ENCODE data around the gene ADAMTSL3. TPM values are rescaled to one million over a fixed set of nuclear protein-coding genes. Genes with fewer than 3 reads are reported as not detected.
A peak's percentile ranks its signal among the peaks of the same experiment; 100 is the strongest.

The ADAMTSL3 gene
- total and polyA plus RNA-seq, 2 donors (not counting 1 experiment from before 2014, with no cell fraction given): 0.14 to 0.17 TPM

DNA sequence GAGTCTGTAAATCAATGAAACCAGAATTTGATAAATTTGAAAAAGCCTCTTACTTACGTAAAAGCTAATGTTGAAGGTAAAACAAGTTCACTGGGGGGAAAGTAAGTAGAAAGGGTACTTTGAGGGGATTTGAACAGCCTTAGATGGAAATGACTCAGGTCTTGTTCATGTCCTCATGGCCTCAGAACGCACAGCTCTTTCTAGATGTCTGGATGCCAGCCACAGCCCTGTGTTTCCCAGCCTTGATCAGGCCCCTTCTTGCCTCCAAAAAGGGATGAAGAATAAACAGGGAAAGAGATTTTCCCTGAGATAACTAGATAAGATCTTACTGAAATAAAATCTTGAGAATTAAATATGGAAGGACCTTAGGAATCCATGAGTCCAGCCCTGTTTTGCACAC, 344.6 kb downstream of the ADAMTSL3 start:
- no peaks in the 10 kb centered on the region for H3K27me3 ChIP-seq (ENCODE audit: control insufficient read depth, insufficient read depth, low read length)
- no peaks in the 10 kb centered on the region for H3K79me2 ChIP-seq (ENCODE audit: control insufficient read depth, insufficient read depth, low read length)
- TF ChIP-seq, protein P1, sequence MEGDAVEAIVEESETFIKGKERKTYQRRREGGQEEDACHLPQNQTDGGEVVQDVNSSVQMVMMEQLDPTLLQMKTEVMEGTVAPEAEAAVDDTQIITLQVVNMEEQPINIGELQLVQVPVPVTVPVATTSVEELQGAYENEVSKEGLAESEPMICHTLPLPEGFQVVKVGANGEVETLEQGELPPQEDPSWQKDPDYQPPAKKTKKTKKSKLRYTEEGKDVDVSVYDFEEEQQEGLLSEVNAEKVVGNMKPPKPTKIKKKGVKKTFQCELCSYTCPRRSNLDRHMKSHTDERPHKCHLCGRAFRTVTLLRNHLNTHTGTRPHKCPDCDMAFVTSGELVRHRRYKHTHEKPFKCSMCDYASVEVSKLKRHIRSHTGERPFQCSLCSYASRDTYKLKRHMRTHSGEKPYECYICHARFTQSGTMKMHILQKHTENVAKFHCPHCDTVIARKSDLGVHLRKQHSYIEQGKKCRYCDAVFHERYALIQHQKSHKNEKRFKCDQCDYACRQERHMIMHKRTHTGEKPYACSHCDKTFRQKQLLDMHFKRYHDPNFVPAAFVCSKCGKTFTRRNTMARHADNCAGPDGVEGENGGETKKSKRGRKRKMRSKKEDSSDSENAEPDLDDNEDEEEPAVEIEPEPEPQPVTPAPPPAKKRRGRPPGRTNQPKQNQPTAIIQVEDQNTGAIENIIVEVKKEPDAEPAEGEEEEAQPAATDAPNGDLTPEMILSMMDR (conservative IDR thresholded peaks at IDR 0.05 in 1 of 2, IDR thresholded peaks at IDR 0.05 in 1 of 2; ENCODE audit: low read depth in 1 of 2, low read length in 2 of 2): no peak
- no peak for TF ChIP-seq EZH2 (IDR thresholded peaks at IDR 0.05; ENCODE audit: low read length, missing control alignments)
- H3K4me1 ChIP-seq (ENCODE audit: control insufficient read depth, extremely low read depth, insufficient read depth, low read length): no peaks in the 10 kb centered on the region
- no peak overlapping the region for H3K4me3 ChIP-seq (replicated peaks in 1 of 4; ENCODE audit: control extremely low read depth in 1 of 4, insufficient read depth in 1 of 4, low read depth in 3 of 4, low read length in 4 of 4)
- no peak overlapping the region for H3K4me2 ChIP-seq (ENCODE audit: extremely low read depth, insufficient read depth, low read length)
- DNase-seq (ENCODE audit: low read depth in 2 of 2): peak in 1 of 2 donors; percentile 3
- no peaks in the 10 kb centered on the region for H3K36me3 ChIP-seq (ENCODE audit: control insufficient read depth, insufficient read depth, low read length)
- H3K9me3 ChIP-seq (ENCODE audit: control insufficient read depth, insufficient read depth, low read depth, low read length): no peaks in the 10 kb centered on the region
- H3K27ac ChIP-seq (ENCODE audit: insufficient read depth, low read length): no peak overlapping the region
- H4K20me1 ChIP-seq (ENCODE audit: control insufficient read depth, extremely low read depth, insufficient read depth, low read length): no peaks in the 10 kb centered on the region
- no peak overlapping the region for H2AFZ ChIP-seq (ENCODE audit: low read length)
- H3K9ac ChIP-seq (ENCODE audit: insufficient read depth, low read length): no peak overlapping the region

DNA sequence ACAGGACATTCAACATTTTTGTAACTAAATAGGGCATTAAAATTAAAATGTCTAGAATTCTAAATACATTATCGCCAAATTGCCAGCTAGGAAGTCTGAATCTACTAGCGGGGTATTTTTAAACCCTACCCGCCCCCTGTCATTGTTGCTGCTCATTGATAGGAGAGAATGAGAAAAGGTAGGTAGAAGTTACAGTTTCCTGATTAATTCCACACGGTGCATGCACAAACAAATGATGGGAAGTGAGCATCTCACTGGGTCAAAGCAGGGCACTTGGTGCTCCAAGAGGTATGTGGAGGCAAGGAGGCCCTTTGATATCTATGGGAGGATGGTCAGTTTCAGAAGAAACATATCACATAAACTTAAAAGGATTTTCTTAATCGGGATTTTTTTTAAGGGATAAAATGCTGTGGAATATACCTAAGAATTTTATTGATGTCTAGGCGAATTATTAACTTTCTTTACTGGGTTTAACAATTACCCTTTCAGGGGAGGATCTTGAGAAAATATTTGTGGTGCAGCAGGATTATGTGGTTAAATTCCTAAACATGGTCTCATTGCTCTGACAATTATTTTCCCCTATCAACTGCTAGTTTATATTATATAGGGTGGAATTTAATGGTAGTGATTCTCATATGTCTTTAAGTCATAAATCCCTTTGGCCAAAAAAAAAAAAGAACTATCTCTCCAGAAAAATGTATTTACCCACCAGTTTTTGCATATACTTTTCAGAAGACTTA, 345.6 kb downstream of the ADAMTSL3 start:
- peak in 1 of 2 donors; percentile 32 for DNase-seq (ENCODE audit: low read depth in 2 of 2)

GRCh38 chr15:84001037-84001436, 347.1 kb downstream of the ADAMTSL3 start:
- no peaks in the 10 kb centered on the region for H3K36me3 ChIP-seq (ENCODE audit: control insufficient read depth, insufficient read depth, low read length)
- H3K27me3 ChIP-seq (ENCODE audit: control insufficient read depth, insufficient read depth, low read length): no peaks in the 10 kb centered on the region
- H3K4me1 ChIP-seq (ENCODE audit: control insufficient read depth, extremely low read depth, insufficient read depth, low read length): no peaks in the 10 kb centered on the region
- no peak overlapping the region for H3K4me3 ChIP-seq (replicated peaks in 1 of 4; ENCODE audit: control extremely low read depth in 1 of 4, insufficient read depth in 1 of 4, low read depth in 3 of 4, low read length in 4 of 4)
- H3K4me2 ChIP-seq (ENCODE audit: extremely low read depth, insufficient read depth, low read length): no peak overlapping the region
- no peak overlapping the region for H3K27ac ChIP-seq (ENCODE audit: insufficient read depth, low read length)
- H4K20me1 ChIP-seq (ENCODE audit: control insufficient read depth, extremely low read depth, insufficient read depth, low read length): no peaks in the 10 kb centered on the region
- TF ChIP-seq EZH2 (IDR thresholded peaks at IDR 0.05; ENCODE audit: low read length, missing control alignments): no peak
- TF ChIP-seq, protein P1 (conservative IDR thresholded peaks at IDR 0.05 in 1 of 2, IDR thresholded peaks at IDR 0.05 in 1 of 2; ENCODE audit: low read depth in 1 of 2, low read length in 2 of 2): no peak
- H3K9me3 ChIP-seq (ENCODE audit: control insufficient read depth, insufficient read depth, low read depth, low read length): no peaks in the 10 kb centered on the region
- H3K79me2 ChIP-seq (ENCODE audit: control insufficient read depth, insufficient read depth, low read length): no peaks in the 10 kb centered on the region
- no peak overlapping the region for H2AFZ ChIP-seq (ENCODE audit: low read length)
- DNase-seq (ENCODE audit: low read depth in 2 of 2): no peak
- H3K9ac ChIP-seq (ENCODE audit: insufficient read depth, low read length): no peak overlapping the region

More for the DNA sequence above, 345.6 kb downstream of the ADAMTSL3 start:
- Histone ChIP-seq H3K27ac (ENCODE audit: insufficient read depth, low read length) (no peak overlapping the region), H3K9ac (ENCODE audit: insufficient read depth, low read length) (no peak overlapping the region), H3K36me3 (ENCODE audit: control insufficient read depth, insufficient read depth, low read length) (no peaks in the 10 kb centered on the region), H2AFZ (ENCODE audit: low read length) (no peak overlapping the region), H3K4me3 (replicated peaks in 1 of 4; ENCODE audit: control extremely low read depth in 1 of 4, insufficient read depth in 1 of 4, low read depth in 3 of 4, low read length in 4 of 4) (no peak overlapping the region), H3K4me2 (ENCODE audit: extremely low read depth, insufficient read depth, low read length) (no peak overlapping the region), H3K79me2 (ENCODE audit: control insufficient read depth, insufficient read depth, low read length) (no peaks in the 10 kb centered on the region), H3K27me3 (ENCODE audit: control insufficient read depth, insufficient read depth, low read length) (no peaks in the 10 kb centered on the region), H3K9me3 (ENCODE audit: control insufficient read depth, insufficient read depth, low read depth, low read length) (no peaks in the 10 kb centered on the region), H3K4me1 (ENCODE audit: control insufficient read depth, extremely low read depth, insufficient read depth, low read length) (no peaks in the 10 kb centered on the region), H4K20me1 (ENCODE audit: control insufficient read depth, extremely low read depth, insufficient read depth, low read length) (no peaks in the 10 kb centered on the region)
- no peak for TF ChIP-seq EZH2 (IDR thresholded peaks at IDR 0.05; ENCODE audit: low read length, missing control alignments)
- TF ChIP-seq, protein P1 (conservative IDR thresholded peaks at IDR 0.05 in 1 of 2, IDR thresholded peaks at IDR 0.05 in 1 of 2; ENCODE audit: low read depth in 1 of 2, low read length in 2 of 2): no peak
